Fibroblast of lung (primary cell): Measurements from ENCODE around the gene PLPPR2. TPM values are rescaled to one million over a fixed set of nuclear protein-coding genes. Genes with fewer than 3 reads are reported as not detected.

ENCODE experiments used
- DNase-seq, 2 donors: peaks; one replicate each; pipeline versions ENCODE4 v3.0.0 to v3.0.0-alpha.2; 2010; ENCODE audit warnings: low read depth in 2 of 2
- H2AFZ ChIP-seq: 2 replicates; pipeline ENCODE4 v1.5.1; 2012; ENCODE audit warnings: low read length, control low read depth, inconsistent platforms
- H3K27ac ChIP-seq: 2 replicates; pipeline ENCODE4 v1.5.1; 2011; ENCODE audit warnings: low read length, control low read depth; ENCODE audit not compliant: insufficient read depth
- H3K27me3 ChIP-seq: 2 replicates; pipeline ENCODE4 v1.5.1; 2011; ENCODE audit warnings: mild to moderate bottlenecking, low read length; ENCODE audit not compliant: control insufficient read depth, insufficient read depth
- H3K36me3 ChIP-seq: 2 replicates; pipeline ENCODE4 v1.5.1; 2011; ENCODE audit warnings: low read length; ENCODE audit not compliant: control insufficient read depth, insufficient read depth
- H3K4me1 ChIP-seq: 2 replicates; pipeline ENCODE4 v1.5.1; 2011; ENCODE audit warnings: low read length; ENCODE audit not compliant: control insufficient read depth, insufficient read depth; ENCODE audit errors: extremely low read depth
- H3K4me2 ChIP-seq: 2 replicates; pipeline ENCODE4 v1.5.1; 2011; ENCODE audit warnings: low read length, control low read depth; ENCODE audit not compliant: insufficient read depth; ENCODE audit errors: extremely low read depth
- H3K4me3 ChIP-seq, 4 experiments: fragments of 200-600 bp in 1 of 4; sonication (generic) in 1 of 4; replicated peaks in 1 of 4; 2 replicates each; pipeline ENCODE4 v1.5.1; 2011 to 2016; ENCODE audit warnings: low read length in 4 of 4, low read depth in 3 of 4, mild to moderate bottlenecking in 3 of 4, control low read depth in 2 of 4, inconsistent platforms in 1 of 4, mixed read lengths in 1 of 4; ENCODE audit not compliant: insufficient read depth in 1 of 4; ENCODE audit errors: control extremely low read depth in 1 of 4
- H3K79me2 ChIP-seq: 2 replicates; pipeline ENCODE4 v1.5.1; 2012; ENCODE audit warnings: mild to moderate bottlenecking, low read length, inconsistent platforms; ENCODE audit not compliant: control insufficient read depth, insufficient read depth
- H3K9ac ChIP-seq: 2 replicates; pipeline ENCODE4 v1.5.1; 2011; ENCODE audit warnings: mild to moderate bottlenecking, low read length, control low read depth; ENCODE audit not compliant: insufficient read depth
- H3K9me3 ChIP-seq: 2 replicates; pipeline ENCODE4 v1.5.1; 2012; ENCODE audit warnings: low read depth, low read length; ENCODE audit not compliant: control insufficient read depth, insufficient read depth
- H4K20me1 ChIP-seq: 2 replicates; pipeline ENCODE4 v1.5.1; 2011; ENCODE audit warnings: low read length; ENCODE audit not compliant: control insufficient read depth, insufficient read depth; ENCODE audit errors: extremely low read depth
- CTCF ChIP-seq, 2 donors: IDR thresholded peaks in 1 of 2; conservative IDR thresholded peaks in 1 of 2; 1 replicate in 1 of 2; 2 replicates in 1 of 2; pipeline ENCODE4 v1.5.1; 2011 to 2012; ENCODE audit warnings: low read length in 2 of 2, control low read depth in 1 of 2, inconsistent platforms in 1 of 2, low read depth in 1 of 2, mild to moderate bottlenecking in 1 of 2
- EZH2 ChIP-seq: IDR thresholded peaks from 2 replicates; pipeline ENCODE4 v1.5.1; 2012; ENCODE audit warnings: low read length, control low read depth, mild to moderate bottlenecking; ENCODE audit errors: missing control alignments
- polyA plus RNA-seq, 2 donors: library from polyadenylated mRNA; depleted of rRNA in 1 of 2; stranded (reverse) in 1 of 2; unstranded in 1 of 2; fragments of >200 nt; gene quantifications; 2 replicates each; pipeline ENCODE4 v1.2.1, GENCODE V29; 2011 to 2012; ENCODE audit warnings: missing spikeins in 1 of 2
- total RNA-seq: library from RNA; depleted of rRNA; stranded (reverse); fragments of >200 nt; gene quantifications from 2 replicates; pipeline ENCODE4 v1.2.1, GENCODE V29; 2014

PLPPR2 gene
- total and polyA plus RNA-seq, 2 donors (not counting 1 experiment from before 2014, with no cell fraction given) = 13.0 to 21.2 TPM

- H3K4me3 ChIP-seq = no peak overlapping the region
- H4K20me1 ChIP-seq = no peaks in the 10 kb centered on the region
- no peaks in the 10 kb centered on the region for H3K36me3 ChIP-seq
- H2AFZ ChIP-seq = no peak overlapping the region
- H3K27me3 ChIP-seq = no peaks in the 10 kb centered on the region
- H3K9ac ChIP-seq = no peak overlapping the region
- no peak for TF ChIP-seq EZH2
- TF ChIP-seq CTCF (conservative IDR thresholded peaks at IDR 0.05 in 1 of 2, IDR thresholded peaks at IDR 0.05 in 1 of 2; ENCODE audit: low read depth in 1 of 2, low read length in 2 of 2) = no peak
- H3K9me3 ChIP-seq = no peaks in the 10 kb centered on the region
- no peak overlapping the region for H3K27ac ChIP-seq
- no peak for DNase-seq
- H3K79me2 ChIP-seq = no peaks in the 10 kb centered on the region
- no peak overlapping the region for H3K4me2 ChIP-seq
- H3K4me1 ChIP-seq = no peaks in the 10 kb centered on the region
Observed at GRCh38 chr19:11408591-11408990, 53.4 kb downstream of the PLPPR2 start.

- H3K36me3 ChIP-seq = no peaks in the 10 kb centered on the region
- H4K20me1 ChIP-seq = no peaks in the 10 kb centered on the region
- H3K27me3 ChIP-seq = no peaks in the 10 kb centered on the region
- peak in 1 of 2 donors; percentile 52 for DNase-seq
- no peak overlapping the region for H3K4me3 ChIP-seq
- H2AFZ ChIP-seq = no peak overlapping the region
- H3K79me2 ChIP-seq = no peaks in the 10 kb centered on the region
- no peak overlapping the region for H3K27ac ChIP-seq
- no peaks in the 10 kb centered on the region for H3K4me1 ChIP-seq
- H3K4me2 ChIP-seq = no peak overlapping the region
- no peak overlapping the region for H3K9ac ChIP-seq
- H3K9me3 ChIP-seq = no peaks in the 10 kb centered on the region
- TF ChIP-seq EZH2 = no peak
- TF ChIP-seq CTCF (conservative IDR thresholded peaks at IDR 0.05 in 1 of 2, IDR thresholded peaks at IDR 0.05 in 1 of 2; ENCODE audit: low read depth in 1 of 2, low read length in 2 of 2) = no peak
Observed at GRCh38 chr19:11410682-11411081, 55.5 kb downstream of the PLPPR2 start.

- TF ChIP-seq CTCF (conservative IDR thresholded peaks at IDR 0.05 in 1 of 2, IDR thresholded peaks at IDR 0.05 in 1 of 2; ENCODE audit: low read depth in 1 of 2, low read length in 2 of 2) (no peak), EZH2 (no peak)
- Histone ChIP-seq H3K9ac (no peak overlapping the region), H3K4me2 (no peak overlapping the region), H3K27me3 (no peaks in the 10 kb centered on the region), H3K4me3 (no peak overlapping the region), H3K9me3 (no peaks in the 10 kb centered on the region), H3K36me3 (no peaks in the 10 kb centered on the region), H3K4me1 (no peaks in the 10 kb centered on the region), H4K20me1 (no peaks in the 10 kb centered on the region), H3K79me2 (no peaks in the 10 kb centered on the region), H3K27ac (no peak overlapping the region), H2AFZ (no peak overlapping the region)
- no peak for DNase-seq
Observed at GRCh38 chr19:11414544-11414943, 59.3 kb downstream of the PLPPR2 start.

Other genes with a start within 250 kb of the PLPPR2 start
- 3.9 and 32.0 TPM in 2 replicates for gene SPC24, start 199.7 kb upstream of the PLPPR2 start, total RNA-seq
- 8.1 and 32.0 TPM in 2 replicates for gene SPC24, start 199.7 kb upstream of the PLPPR2 start, polyA plus RNA-seq
- gene KANK2, start 157.9 kb upstream of the PLPPR2 start, total RNA-seq = 435 and 511 TPM in 2 replicates
- 192 and 197 TPM in 2 replicates for gene KANK2, start 157.9 kb upstream of the PLPPR2 start, polyA plus RNA-seq
- gene ANGPTL8, start 115.8 kb upstream of the PLPPR2 start, total RNA-seq = not detected in 2 replicates
- gene ANGPTL8, start 115.8 kb upstream of the PLPPR2 start, polyA plus RNA-seq = not detected in 2 replicates
- 10.5 and 17.7 TPM in 2 replicates for gene DOCK6, start 92.9 kb upstream of the PLPPR2 start, total RNA-seq
- gene DOCK6, start 92.9 kb upstream of the PLPPR2 start, polyA plus RNA-seq = 6.9 and 10.0 TPM in 2 replicates
- gene TSPAN16, start 59.3 kb upstream of the PLPPR2 start, total RNA-seq = not detected in 2 replicates
- not detected in 2 replicates for gene TSPAN16, start 59.3 kb upstream of the PLPPR2 start, polyA plus RNA-seq
- gene RAB3D, start 15.8 kb upstream of the PLPPR2 start, total RNA-seq = 15.4 and 20.0 TPM in 2 replicates
- gene RAB3D, start 15.8 kb upstream of the PLPPR2 start, polyA plus RNA-seq = 11.5 and 16.2 TPM in 2 replicates
- 54.7 and 76.8 TPM in 2 replicates for gene TMEM205, start 9.2 kb upstream of the PLPPR2 start, total RNA-seq
- gene TMEM205, start 9.2 kb upstream of the PLPPR2 start, polyA plus RNA-seq = 68.4 and 78.6 TPM in 2 replicates
- 10.1 and 11.3 TPM in 2 replicates for gene CCDC159, start 8.9 kb upstream of the PLPPR2 start, total RNA-seq
- gene CCDC159, start 8.9 kb upstream of the PLPPR2 start, polyA plus RNA-seq = 13.8 and 14.4 TPM in 2 replicates
- 0.50 and 0.51 TPM in 2 replicates for gene SWSAP1, start 19.2 kb downstream of the PLPPR2 start, total RNA-seq
- 0.76 and 1.2 TPM in 2 replicates for gene SWSAP1, start 19.2 kb downstream of the PLPPR2 start, polyA plus RNA-seq
- gene EPOR, start 28.9 kb downstream of the PLPPR2 start, total RNA-seq = 6.4 and 9.2 TPM in 2 replicates
- gene EPOR, start 28.9 kb downstream of the PLPPR2 start, polyA plus RNA-seq = 3.6 and 3.8 TPM in 2 replicates
- gene RGL3, start 63.9 kb downstream of the PLPPR2 start, total RNA-seq = 1.8 and 4.0 TPM in 2 replicates
- gene RGL3, start 63.9 kb downstream of the PLPPR2 start, polyA plus RNA-seq = 0.20 and 0.90 TPM in 2 replicates
- gene ODAD3, start 79.7 kb downstream of the PLPPR2 start, total RNA-seq = 0.26 and 0.66 TPM in 2 replicates
- gene ODAD3, start 79.7 kb downstream of the PLPPR2 start, polyA plus RNA-seq = 0.32 and 0.67 TPM in 2 replicates
- 120 and 134 TPM in 2 replicates for gene PRKCSH, start 80.2 kb downstream of the PLPPR2 start, total RNA-seq
- gene PRKCSH, start 80.2 kb downstream of the PLPPR2 start, polyA plus RNA-seq = 110 and 117 TPM in 2 replicates
- under 0.01 TPM in 1 of 2 replicates, not detected in the other for gene ELAVL3, start 125.6 kb downstream of the PLPPR2 start, total RNA-seq
- gene ELAVL3, start 125.6 kb downstream of the PLPPR2 start, polyA plus RNA-seq = not detected in 2 replicates
- 3.5 and 3.6 TPM in 2 replicates for gene ZNF653, start 150.4 kb downstream of the PLPPR2 start, total RNA-seq
- gene ZNF653, start 150.4 kb downstream of the PLPPR2 start, polyA plus RNA-seq = 3.1 and 5.5 TPM in 2 replicates
- 33.5 and 49.1 TPM in 2 replicates for gene ECSIT, start 173.7 kb downstream of the PLPPR2 start, total RNA-seq
- gene ECSIT, start 173.7 kb downstream of the PLPPR2 start, polyA plus RNA-seq = 19.3 and 22.6 TPM in 2 replicates
- 17.2 and 20.3 TPM in 2 replicates for gene CNN1, start 183.4 kb downstream of the PLPPR2 start, total RNA-seq
- 24.0 and 83.9 TPM in 2 replicates for gene CNN1, start 183.4 kb downstream of the PLPPR2 start, polyA plus RNA-seq
- 28.2 and 29.6 TPM in 2 replicates for gene ELOF1, start 203.8 kb downstream of the PLPPR2 start, total RNA-seq
- gene ELOF1, start 203.8 kb downstream of the PLPPR2 start, polyA plus RNA-seq = 52.2 and 57.8 TPM in 2 replicates
- 1.2 and 2.6 TPM in 2 replicates for gene ACP5, start 222.2 kb downstream of the PLPPR2 start, total RNA-seq
- gene ACP5, start 222.2 kb downstream of the PLPPR2 start, polyA plus RNA-seq = 0.19 and 2.2 TPM in 2 replicates
- gene ZNF627, start 242.1 kb downstream of the PLPPR2 start, total RNA-seq = 19.5 and 26.3 TPM in 2 replicates
- gene ZNF627, start 242.1 kb downstream of the PLPPR2 start, polyA plus RNA-seq = 7.9 and 10.8 TPM in 2 replicates